Body of pancreas (tissue), 4 donors: ENCODE data around the gene NOL4L. TPM values are rescaled to one million over a fixed set of nuclear protein-coding genes. Genes with fewer than 3 reads are reported as not detected.
A peak's percentile ranks its signal among the peaks of the same experiment; 100 is the strongest.

ENCODE experiments used
- ATAC-seq: fragments of 150-250 bp; one replicate; pipeline ENCODE4 v1.9.1; 2016
- DNase-seq, 4 donors: peaks; one replicate each; pipeline ENCODE4 v3.0.0-alpha.2; 2019
- H3K27ac ChIP-seq, 4 donors: fragments of 200-600 bp; sonication (generic); 1 replicate in 3 of 4; 2 replicates in 1 of 4; pipeline versions ENCODE4 v1.5.1 to v1.6.1; 2016 to 2019; ENCODE audit warnings: mild to moderate bottlenecking in 1 of 4, mixed read lengths in 1 of 4, moderate library complexity in 1 of 4
- H3K27me3 ChIP-seq, 2 donors: fragments of 200-600 bp; sonication (generic); one replicate each; pipeline ENCODE4 v1.6.0; 2016; ENCODE audit warnings: mild to moderate bottlenecking in 1 of 2
- H3K36me3 ChIP-seq, 2 donors: fragments of 200-600 bp; sonication (generic); replicated peaks in 1 of 2; 2 replicates each; pipeline ENCODE4 v1.5.1; 2016; ENCODE audit warnings: low read depth in 2 of 2; ENCODE audit not compliant: insufficient read depth in 1 of 2
- H3K4me1 ChIP-seq: fragments of 200-600 bp; sonication (generic); one replicate; pipeline ENCODE4 v1.6.0; 2016
- H3K4me3 ChIP-seq, 2 donors: fragments of 200-600 bp; sonication (generic); 1 replicate in 1 of 2; 2 replicates in 1 of 2; pipeline ENCODE4 v1.5.1; 2016 to 2019
- H3K9me3 ChIP-seq, 3 donors: fragments of 200-600 bp; sonication (generic); 1 replicate in 2 of 3; 2 replicates in 1 of 3; pipeline ENCODE4 v1.5.1; 2016
- CTCF ChIP-seq, 7 experiments: fragments of 450-650 bp in 4 of 7; fragments of 200-600 bp in 3 of 7; sonication (generic) in 3 of 7; IDR thresholded peaks; one replicate each; pipeline ENCODE4 v1.5.1; 2016 to 2019; ENCODE audit warnings: antibody characterized with exemption in 7 of 7
- POLR2A ChIP-seq, 3 donors: fragments of 450-650 bp; IDR thresholded peaks; one replicate each; pipeline ENCODE4 v1.6.1; 2016; ENCODE audit warnings: antibody characterized with exemption in 3 of 3, mild to moderate bottlenecking in 2 of 3
- WGBS, 2 donors: methylation state at CpG; one replicate each; pipeline ENCODE4 v1.1.5; 2017; 5-methylcytosine and 5-hydroxymethylcytosine counted together
- intact Hi-C: fragments of 100-400 bp; cut with DNase I; formaldehyde crosslinking; loops from one replicate; pipeline ENCODE4 v1.15.1; 2023
- total RNA-seq, 2 donors: library from RNA; depleted of rRNA; stranded (reverse); fragments of >200 nt; gene quantifications; one replicate each; pipeline ENCODE4 v1.1.0, GENCODE V29; 2016

NOL4L gene
- total RNA-seq, 2 donors from 2014 or later, result 15.0 to 36.9 TPM

GRCh38 chr20:32456869-32457478 lies 128.2 kb downstream of the NOL4L start:
- Histone ChIP-seq H3K27me3 (no peaks in the 10 kb centered on the region), H3K27ac (peak overlapping the region; percentile 5 to 62 (median 48)), H3K4me1 (peaks cover 50% of the 10 kb centered on the region), H3K4me3 (no peak overlapping the region), H3K9me3 (no peaks in the 10 kb centered on the region), H3K36me3 (peaks cover 8 to 11% of the 10 kb centered on the region in 2 donors)
- peak; percentile 58 for ATAC-seq
- peak in 3 of 4 donors; percentile 29 to 64 (median 40) for DNase-seq
- 9% methylated on average over 32 of the region's 36 CpGs; no CpG with 5 or more reads in 1 of the 2 donors for WGBS, 2 donors
- TF ChIP-seq CTCF (IDR thresholded peaks at IDR 0.05), result peak; percentile 57 to 77 (median 69)
- no peak for TF ChIP-seq POLR2A (IDR thresholded peaks at IDR 0.05)
- intact Hi-C loops, result no loop called here

GRCh38 chr20:32455901-32456701 lies 129.0 kb downstream of the NOL4L start:
- no peaks in the 10 kb centered on the region for H3K27me3 ChIP-seq
- ATAC-seq (no peak), DNase-seq (peak in 1 of 4 donors; percentile 6)
- WGBS, 2 donors, result 90 to 91% methylated on average over 16 to 33 of the region's 35 CpGs
- H3K4me3 ChIP-seq, result no peak overlapping the region
- H3K36me3 ChIP-seq, result peaks cover 8 to 11% of the 10 kb centered on the region in 2 donors
- TF ChIP-seq CTCF (IDR thresholded peaks at IDR 0.05), result no peak
- TF ChIP-seq POLR2A (IDR thresholded peaks at IDR 0.05), result no peak
- intact Hi-C loops, result no loop called here
- H3K27ac ChIP-seq, result peak overlapping the region in 3 of 4 donors; percentile 5 to 62 (median 50)
- no peaks in the 10 kb centered on the region for H3K9me3 ChIP-seq
- peaks cover 52% of the 10 kb centered on the region for H3K4me1 ChIP-seq

- Histone ChIP-seq H3K36me3 (peaks cover 8 to 11% of the 10 kb centered on the region in 2 donors), H3K9me3 (no peaks in the 10 kb centered on the region), H3K27ac (peak overlapping the region in 1 of 4 donors; percentile 39), H3K4me1 (peaks cover 60% of the 10 kb centered on the region), H3K4me3 (no peak overlapping the region), H3K27me3 (no peaks in the 10 kb centered on the region)
- DNase-seq (peak in 3 of 4 donors; percentile 16 to 54 (median 41)), ATAC-seq (no peak)
- WGBS, 2 donors, result 83 to 90% methylated on average over 4 to 12 of the region's 12 CpGs
- TF ChIP-seq CTCF (IDR thresholded peaks at IDR 0.05), result no peak
- TF ChIP-seq POLR2A (IDR thresholded peaks at IDR 0.05), result no peak
- intact Hi-C loops, result no loop called here
Observed at GRCh38 chr20:32455171-32455900, 129.8 kb downstream of the NOL4L start.

GRCh38 chr20:32454164-32455145 lies 130.7 kb downstream of the NOL4L start:
- H3K27ac ChIP-seq, result peak overlapping the region in 1 of 4 donors; percentile 39
- no peaks in the 10 kb centered on the region for H3K27me3 ChIP-seq
- H3K4me1 ChIP-seq, result peaks cover 68% of the 10 kb centered on the region
- H3K4me3 ChIP-seq, result no peak overlapping the region
- 87 to 89% methylated on average over 15 to 31 of the region's 31 CpGs for WGBS, 2 donors
- ATAC-seq (no peak), DNase-seq (peak in 1 of 4 donors; percentile 7)
- H3K9me3 ChIP-seq, result no peaks in the 10 kb centered on the region
- intact Hi-C loops, result no loop called here
- no peak for TF ChIP-seq CTCF (IDR thresholded peaks at IDR 0.05)
- no peak for TF ChIP-seq POLR2A (IDR thresholded peaks at IDR 0.05)
- H3K36me3 ChIP-seq, result peaks cover 8 to 11% of the 10 kb centered on the region in 2 donors
